CD14-positive monocyte (primary cell): ENCODE data around the gene PPP2R3B. TPM values are rescaled to one million over a fixed set of nuclear protein-coding genes. Genes with fewer than 3 reads are reported as not detected.
A peak's percentile ranks its signal among the peaks of the same experiment; 100 is the strongest.

ENCODE experiments used
- DNase-seq, 3 donors: peaks; one replicate each; pipeline ENCODE4 v3.0.0-alpha.2; 2011 to 2022
- H2AFZ ChIP-seq: 2 replicates; pipeline ENCODE4 v1.6.0; 2012; ENCODE audit warnings: mild to moderate bottlenecking, low read depth, low read length, inconsistent platforms; ENCODE audit not compliant: insufficient read depth, poor library complexity, severe bottlenecking
- H3K27ac ChIP-seq, 2 donors: 1 replicate in 1 of 2; 2 replicates in 1 of 2; pipeline ENCODE4 v1.5.1; 2012 to 2013; ENCODE audit warnings: low read length in 2 of 2, control low read depth in 1 of 2, inconsistent platforms in 1 of 2, low read depth in 1 of 2, mild to moderate bottlenecking in 1 of 2
- H3K27me3 ChIP-seq, 2 donors: one replicate each; pipeline versions ENCODE4 v1.6.0 to v1.6.1; 2011 to 2013; ENCODE audit warnings: low read length in 2 of 2; ENCODE audit not compliant: control insufficient read depth in 2 of 2, insufficient read depth in 2 of 2
- H3K36me3 ChIP-seq, 2 donors: replicated peaks in 1 of 2; 1 replicate in 1 of 2; 2 replicates in 1 of 2; pipeline versions ENCODE4 v1.5.1 to v1.6.1; 2012 to 2013; ENCODE audit warnings: low read length in 2 of 2, control low read depth in 1 of 2, inconsistent platforms in 1 of 2, mild to moderate bottlenecking in 1 of 2; ENCODE audit not compliant: insufficient read depth in 2 of 2, control insufficient read depth in 1 of 2
- H3K4me1 ChIP-seq, 2 donors: 1 replicate in 1 of 2; 2 replicates in 1 of 2; pipeline versions ENCODE4 v1.5.1 to v1.6.1; 2012 to 2013; ENCODE audit warnings: low read length in 2 of 2, control low read depth in 1 of 2, inconsistent platforms in 1 of 2, mild to moderate bottlenecking in 1 of 2, moderate library complexity in 1 of 2; ENCODE audit not compliant: insufficient read depth in 2 of 2, control insufficient read depth in 1 of 2
- H3K4me2 ChIP-seq: replicated peaks from 2 replicates; pipeline ENCODE3; 2012; ENCODE audit warnings: low read length, moderate library complexity, mild to moderate bottlenecking; ENCODE audit not compliant: poor library complexity, severe bottlenecking; ENCODE audit errors: extremely low read depth
- H3K4me3 ChIP-seq, 3 experiments: fragments of 200-600 bp in 1 of 3; sonication (generic) in 1 of 3; replicated peaks in 1 of 3; 1 replicate in 2 of 3; 2 replicates in 1 of 3; pipeline ENCODE4 v1.5.1; 2011 to 2013; ENCODE audit warnings: low read length in 3 of 3, mild to moderate bottlenecking in 3 of 3, control low read depth in 2 of 3, low read depth in 2 of 3, inconsistent platforms in 1 of 3, moderate library complexity in 1 of 3
- H3K79me2 ChIP-seq: 2 replicates; pipeline ENCODE4 v1.6.0; 2012; ENCODE audit warnings: mild to moderate bottlenecking, control low read depth, inconsistent platforms, low read length, moderate library complexity; ENCODE audit not compliant: insufficient read depth
- H3K9ac ChIP-seq: 2 replicates; pipeline ENCODE4 v1.6.0; 2017; ENCODE audit warnings: low read length, mild to moderate bottlenecking; ENCODE audit not compliant: insufficient read depth, poor library complexity, severe bottlenecking
- H3K9me3 ChIP-seq, 2 donors: replicated peaks in 1 of 2; 1 replicate in 1 of 2; 2 replicates in 1 of 2; pipeline versions ENCODE4 v1.5.1 to v1.6.1; 2012 to 2013; ENCODE audit warnings: low read length in 2 of 2, control low read depth in 1 of 2; ENCODE audit not compliant: control insufficient read depth in 1 of 2, insufficient read depth in 1 of 2
- H4K20me1 ChIP-seq: 2 replicates; pipeline ENCODE4 v1.6.0; 2012; ENCODE audit warnings: mild to moderate bottlenecking, low read length, control low read depth, moderate library complexity; ENCODE audit not compliant: insufficient read depth
- H3K27ac Mint-ChIP-seq, 7 donors: one replicate each; pipeline ENCODE4 v1.8.0; 2020; ENCODE audit warnings: mild to moderate bottlenecking in 7 of 7, mixed read lengths in 7 of 7, moderate library complexity in 6 of 7, inconsistent platforms in 2 of 7
- H3K27me3 Mint-ChIP-seq, 3 donors: one replicate each; pipeline ENCODE4 v1.8.0; 2021 to 2022; ENCODE audit warnings: low read depth in 3 of 3, mild to moderate bottlenecking in 3 of 3, mixed read lengths in 3 of 3, moderate library complexity in 3 of 3, inconsistent platforms in 1 of 3
- H3K36me3 Mint-ChIP-seq, 2 donors: one replicate each; pipeline ENCODE4 v1.8.0; 2020; ENCODE audit warnings: mixed read lengths in 2 of 2, inconsistent platforms in 1 of 2, mild to moderate bottlenecking in 1 of 2
- H3K4me1 Mint-ChIP-seq: one replicate; pipeline ENCODE4 v1.8.0; 2020; ENCODE audit warnings: mild to moderate bottlenecking, mixed read lengths
- H3K4me3 Mint-ChIP-seq, 2 donors: one replicate each; pipeline ENCODE4 v1.8.0; 2020; ENCODE audit warnings: mild to moderate bottlenecking in 2 of 2, mixed read lengths in 2 of 2, moderate library complexity in 1 of 2
- H3K9me3 Mint-ChIP-seq, 7 donors: one replicate each; pipeline ENCODE4 v1.8.0; 2020 to 2022; ENCODE audit warnings: mixed read lengths in 7 of 7, mild to moderate bottlenecking in 6 of 7, moderate library complexity in 6 of 7, inconsistent platforms in 2 of 7
- CTCF ChIP-seq: fragments of 200-600 bp; IDR thresholded peaks from one replicate; pipeline ENCODE4 v1.8.0; 2022; ENCODE audit warnings: antibody characterized with exemption, mild to moderate bottlenecking
- WGBS: methylation state at CpG from one replicate; pipeline ENCODE4 v1.1.5; 2013; ENCODE audit warnings: missing lambda C conversion rate; ENCODE audit not compliant: insufficient coverage; 5-methylcytosine and 5-hydroxymethylcytosine counted together
- intact Hi-C, 2 donors: fragments of 100-400 bp; cut with micrococcal nuclease; formaldehyde crosslinking; loops; one replicate each; pipeline versions ENCODE4 v1.15.0 to v1.15.1; 2023
- polyA plus RNA-seq, 3 donors: library from polyadenylated mRNA; depleted of rRNA in 1 of 3; unstranded in 2 of 3; stranded (reverse) in 1 of 3; fragments of 300-500 nt in 2 of 3; fragments of >200 nt in 1 of 3; fragmentation: Illumina TruSeq in 2 of 3; gene quantifications; 1 replicate in 2 of 3; 2 replicates in 1 of 3; pipeline ENCODE4 v1.2.3, GENCODE V29; 2012 to 2021

PPP2R3B gene
- polyA plus RNA-seq, 3 donors = 2.1 to 9.0 (median 2.3) TPM

- H3K79me2 ChIP-seq = no peaks in the 10 kb centered on the region
- no peak overlapping the region for H3K4me3 ChIP-seq
- H3K4me1 ChIP-seq = no peaks in the 10 kb centered on the region
- peaks cover 0 to 24% (median 10%) of the 10 kb centered on the region in 7 donors for H3K9me3 Mint-ChIP-seq
- no peak overlapping the region for H3K9ac ChIP-seq
- peaks cover 16 to 36% of the 10 kb centered on the region in 2 donors for H3K27me3 ChIP-seq
- H3K9me3 ChIP-seq = peaks cover 0 to 13% of the 10 kb centered on the region in 2 donors
- H2AFZ ChIP-seq = no peak overlapping the region
- no peaks in the 10 kb centered on the region for H4K20me1 ChIP-seq
- peaks cover 40 to 46% (median 41%) of the 10 kb centered on the region in 3 donors for H3K27me3 Mint-ChIP-seq
- H3K36me3 Mint-ChIP-seq = peaks cover 6 to 7% of the 10 kb centered on the region in 2 donors
- H3K27ac Mint-ChIP-seq = no peak overlapping the region
- TF ChIP-seq CTCF = no peak
- peaks cover 13% of the 10 kb centered on the region for H3K4me1 Mint-ChIP-seq
- peak overlapping the region; percentile 16 to 69 for H3K4me3 Mint-ChIP-seq
- no peak overlapping the region for H3K4me2 ChIP-seq
- no peak overlapping the region for H3K27ac ChIP-seq
- no peaks in the 10 kb centered on the region for H3K36me3 ChIP-seq
- whole genome bisulfite sequencing = under 1% methylated on average over 92 of the region's 93 CpGs
- intact Hi-C loops = no loop called here
- no peak for DNase-seq
Observed at GRCh38 chrX:373641-374471, 12.9 kb downstream of the PPP2R3B start.

DNA sequence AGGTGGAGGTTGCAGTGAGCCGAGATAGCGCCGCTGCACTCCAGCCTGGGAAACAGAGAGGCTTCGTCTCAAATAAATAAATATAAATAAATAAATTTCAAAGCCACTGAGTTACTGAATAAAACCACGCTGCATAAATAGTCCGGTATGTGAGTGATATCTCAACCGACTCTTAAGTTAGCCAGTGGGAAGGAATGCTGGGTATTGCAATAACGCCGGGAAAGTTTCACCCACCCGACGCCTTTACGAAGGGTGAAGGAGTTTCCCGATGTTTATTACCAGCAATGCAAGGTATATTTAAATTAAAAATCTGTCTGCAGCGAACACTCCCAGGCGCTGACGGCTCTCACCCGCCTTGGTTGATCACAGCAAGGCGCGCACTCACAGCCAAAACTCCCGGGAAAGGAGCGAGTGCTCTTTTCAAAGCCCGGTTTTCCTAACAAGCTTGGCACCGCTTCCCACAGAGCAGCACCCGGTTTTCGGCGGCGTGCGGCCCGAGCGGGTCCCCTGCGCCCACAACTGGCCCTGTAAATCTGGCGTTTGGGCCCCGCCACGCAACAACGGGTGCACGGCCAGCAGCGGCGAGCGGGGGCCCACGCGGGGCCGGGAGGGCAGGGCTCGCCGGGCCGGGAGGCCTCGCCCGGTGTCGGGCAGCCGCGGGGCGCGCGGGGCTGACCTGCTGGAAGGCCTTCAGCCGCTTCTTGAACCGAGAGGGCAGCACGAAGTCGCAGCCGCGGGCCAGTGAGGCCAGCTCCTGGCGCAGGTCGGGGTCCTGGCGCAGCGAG lies 13.7 kb downstream of the PPP2R3B start:
- no peak for TF ChIP-seq CTCF
- Histone ChIP-seq H3K36me3 (no peaks in the 10 kb centered on the region), H3K9me3 (peaks cover 0 to 13% of the 10 kb centered on the region in 2 donors), H3K4me1 (no peaks in the 10 kb centered on the region), H3K79me2 (no peaks in the 10 kb centered on the region), H3K4me2 (no peak overlapping the region), H3K27ac (no peak overlapping the region), H2AFZ (no peak overlapping the region), H3K9ac (no peak overlapping the region), H3K27me3 (peaks cover 16 to 36% of the 10 kb centered on the region in 2 donors), H3K4me3 (no peak overlapping the region), H4K20me1 (no peaks in the 10 kb centered on the region)
- H3K27me3 Mint-ChIP-seq = peaks cover 40 to 46% (median 41%) of the 10 kb centered on the region in 3 donors
- H3K9me3 Mint-ChIP-seq = peaks cover 0 to 24% (median 10%) of the 10 kb centered on the region in 7 donors
- intact Hi-C loops = no loop called here
- peaks cover 10% of the 10 kb centered on the region for H3K4me1 Mint-ChIP-seq
- 7% methylated on average over 53 of the region's 63 CpGs for WGBS
- H3K27ac Mint-ChIP-seq = no peak overlapping the region
- H3K4me3 Mint-ChIP-seq = peak overlapping the region in 1 of 2 donors; percentile 82
- peaks cover 6 to 7% of the 10 kb centered on the region in 2 donors for H3K36me3 Mint-ChIP-seq
- no peak for DNase-seq
